ENCODE measurements around the gene UBTD2.
A peak's percentile ranks its signal among the peaks of the same experiment; 100 is the strongest.
"Not testable (repeated sequence)": the region's sequence is repeated elsewhere in the genome, so short reads cannot be mapped to it uniquely, and the experiment has no call there.

UBTD2 gene

GRCh38 chr5:172283020-172283861, at the start of gene UBTD2:
Gene UBTD2 (minus strand): TSS chr5:172283764. CDS start chr5:172283665, 99 bp downstream.
- peak; percentile 49 to 62 for DNase-seq (ENCODE audit: low read depth in 1 of 2, low spot score in 1 of 2)

DNA sequence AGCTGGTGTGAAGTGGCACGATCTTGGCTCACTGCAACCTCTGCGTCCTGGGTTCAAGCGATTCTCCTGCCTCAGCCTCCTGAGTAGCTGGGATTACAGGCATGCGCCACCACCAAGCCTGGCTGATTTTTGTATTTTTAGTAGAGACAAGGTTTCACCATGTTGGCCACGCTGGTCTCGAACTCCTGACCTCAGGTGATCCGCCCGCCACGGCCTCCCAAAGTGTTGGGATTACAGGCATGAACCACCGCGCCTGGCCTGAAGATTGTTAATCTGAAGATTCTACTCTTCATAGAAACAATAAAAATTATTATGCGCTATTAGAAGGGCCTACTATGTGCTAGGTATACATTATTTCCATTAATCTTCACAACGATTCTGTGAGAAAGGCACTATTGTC, 43.3 kb upstream of the UBTD2 start:
- not testable (repeated sequence) for DNase-seq (ENCODE audit: low read depth in 1 of 2, low spot score in 1 of 2)

DNA sequence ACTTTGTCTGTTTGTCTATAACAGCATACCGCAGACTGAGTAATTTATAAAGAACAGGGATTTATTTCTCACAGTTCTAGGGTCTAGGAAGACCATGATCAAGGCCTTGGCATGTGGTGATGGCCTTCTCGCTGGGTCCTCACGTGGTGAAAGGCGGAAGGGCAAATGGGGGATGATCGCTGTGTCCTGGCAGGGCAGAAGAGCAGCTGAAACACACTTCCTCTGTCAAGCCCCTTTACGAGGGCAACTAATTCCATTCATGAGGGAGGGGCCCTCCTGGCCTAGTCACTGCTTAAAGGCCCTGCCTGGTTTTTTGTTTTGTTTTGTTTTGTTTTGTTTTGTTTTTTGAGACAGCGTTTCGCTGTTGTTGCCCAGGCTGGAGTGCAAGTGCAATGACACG, 41.9 kb upstream of the UBTD2 start:
- no peak for DNase-seq (ENCODE audit: low read depth in 1 of 2, low spot score in 1 of 2)

- DNase-seq (ENCODE audit: low read depth in 1 of 2, low spot score in 1 of 2) = no peak
Measured at GRCh38 chr5:172322028-172322965, 38.7 kb upstream of the UBTD2 start.

DNA sequence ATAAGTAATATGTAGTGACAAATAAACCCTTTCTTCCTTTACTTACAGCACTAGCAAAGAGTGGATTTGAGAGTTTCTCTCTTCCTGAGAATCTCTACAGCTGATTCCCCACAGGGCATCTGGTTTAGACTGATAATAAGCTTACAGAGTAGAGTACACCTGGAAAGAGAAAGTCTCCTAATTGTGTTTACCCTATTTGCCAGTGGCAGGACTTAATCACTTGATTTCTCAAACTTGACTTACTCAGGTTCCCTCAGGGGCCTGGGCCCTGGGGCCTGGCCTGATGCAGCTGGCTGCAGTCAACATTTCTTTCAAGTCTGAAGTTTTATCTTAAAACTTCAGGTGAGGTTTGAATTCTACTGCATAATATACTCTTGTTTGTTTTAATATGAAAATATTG, 38.0 kb upstream of the UBTD2 start:
- no peak for DNase-seq (ENCODE audit: low read depth in 1 of 2, low spot score in 1 of 2)

DNA sequence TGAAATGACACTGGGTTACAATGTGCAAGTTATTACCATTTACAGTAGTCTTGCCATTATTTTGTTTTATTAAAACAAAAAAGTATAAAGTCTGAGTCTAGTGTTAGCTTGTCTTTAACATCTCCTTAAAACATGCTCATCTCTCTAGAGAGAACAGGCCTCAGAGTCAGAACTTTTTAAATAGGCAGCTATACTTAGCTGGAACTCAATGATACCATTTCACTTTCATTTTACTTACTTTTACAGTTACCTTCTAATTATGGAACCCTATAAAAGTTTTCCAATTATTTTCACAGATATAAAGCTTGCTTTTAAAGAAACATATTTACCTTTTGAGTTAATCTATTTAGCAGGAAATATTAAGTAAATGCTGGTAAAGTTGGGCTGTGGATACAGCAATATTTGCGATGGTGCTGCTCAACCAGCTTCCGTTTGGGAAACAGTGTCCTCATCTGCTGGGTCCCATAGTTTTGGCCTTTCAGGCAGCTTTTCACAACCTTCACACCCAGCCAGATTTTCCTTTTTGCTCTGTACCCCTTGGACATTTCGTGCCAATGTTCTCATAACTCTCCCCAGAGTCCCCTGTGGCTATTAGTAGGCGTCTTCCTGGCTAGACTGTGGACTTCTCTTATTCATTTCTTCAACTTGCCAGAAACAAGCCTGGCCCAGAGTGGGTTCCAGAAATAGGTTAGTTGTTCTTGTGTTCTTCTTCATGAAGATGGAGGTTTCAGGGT, 36.3 kb upstream of the UBTD2 start:
- DNase-seq (ENCODE audit: low read depth in 1 of 2, low spot score in 1 of 2) = no peak

- DNase-seq (ENCODE audit: low read depth in 1 of 2, low spot score in 1 of 2) = no peak
Measured at GRCh38 chr5:172315587-172316493, 32.3 kb upstream of the UBTD2 start.

- no peak for DNase-seq (ENCODE audit: low read depth in 1 of 2, low spot score in 1 of 2)
Measured at GRCh38 chr5:172313915-172314314, 30.4 kb upstream of the UBTD2 start.

GRCh38 chr5:172312286-172312685, 28.7 kb upstream of the UBTD2 start:
- no peak for DNase-seq (ENCODE audit: low read depth in 1 of 2, low spot score in 1 of 2)

DNA sequence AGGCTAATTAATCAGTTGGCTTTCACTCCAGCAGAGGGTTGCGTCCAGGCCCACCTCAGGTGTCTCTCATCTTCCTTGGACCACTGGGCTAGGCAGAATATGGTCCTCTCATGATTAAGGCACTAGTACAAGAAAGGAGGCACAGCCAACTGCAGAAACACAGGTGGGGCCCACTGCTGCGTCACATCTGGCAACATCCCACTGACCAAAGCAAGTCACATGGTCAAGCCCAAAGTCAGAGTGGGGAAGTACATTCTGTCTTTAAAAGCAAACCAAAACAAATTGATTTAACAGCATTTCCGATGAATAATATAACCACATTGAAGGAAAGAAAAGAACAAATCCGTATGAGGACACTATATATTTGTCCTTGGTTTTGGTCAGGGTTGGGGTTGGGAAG, 28.0 kb upstream of the UBTD2 start:
- no peak for DNase-seq (ENCODE audit: low read depth in 1 of 2, low spot score in 1 of 2)

- no peak for DNase-seq (ENCODE audit: low read depth in 1 of 2, low spot score in 1 of 2)
Measured at GRCh38 chr5:172311026-172311425, 27.5 kb upstream of the UBTD2 start.

DNA sequence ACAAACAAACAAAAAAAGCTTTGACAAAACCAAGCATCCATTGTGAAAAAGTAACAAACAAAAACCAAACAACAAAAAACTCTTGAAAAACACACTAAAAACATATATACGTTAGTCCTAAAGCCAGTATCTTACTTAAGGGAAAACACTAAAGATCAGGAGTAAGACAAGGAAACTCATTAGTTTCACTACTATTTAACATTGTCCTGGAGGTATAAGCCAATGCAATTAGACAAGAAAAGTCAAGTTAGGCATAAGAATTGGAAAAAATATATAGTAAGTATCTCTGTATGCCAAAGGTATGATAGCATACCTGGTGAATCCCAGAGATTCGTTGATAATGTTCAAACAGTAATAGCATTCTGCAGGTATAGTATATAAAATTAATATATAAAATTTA, 21.8 kb upstream of the UBTD2 start:
- DNase-seq (ENCODE audit: low read depth in 1 of 2, low spot score in 1 of 2) = no peak

DNA sequence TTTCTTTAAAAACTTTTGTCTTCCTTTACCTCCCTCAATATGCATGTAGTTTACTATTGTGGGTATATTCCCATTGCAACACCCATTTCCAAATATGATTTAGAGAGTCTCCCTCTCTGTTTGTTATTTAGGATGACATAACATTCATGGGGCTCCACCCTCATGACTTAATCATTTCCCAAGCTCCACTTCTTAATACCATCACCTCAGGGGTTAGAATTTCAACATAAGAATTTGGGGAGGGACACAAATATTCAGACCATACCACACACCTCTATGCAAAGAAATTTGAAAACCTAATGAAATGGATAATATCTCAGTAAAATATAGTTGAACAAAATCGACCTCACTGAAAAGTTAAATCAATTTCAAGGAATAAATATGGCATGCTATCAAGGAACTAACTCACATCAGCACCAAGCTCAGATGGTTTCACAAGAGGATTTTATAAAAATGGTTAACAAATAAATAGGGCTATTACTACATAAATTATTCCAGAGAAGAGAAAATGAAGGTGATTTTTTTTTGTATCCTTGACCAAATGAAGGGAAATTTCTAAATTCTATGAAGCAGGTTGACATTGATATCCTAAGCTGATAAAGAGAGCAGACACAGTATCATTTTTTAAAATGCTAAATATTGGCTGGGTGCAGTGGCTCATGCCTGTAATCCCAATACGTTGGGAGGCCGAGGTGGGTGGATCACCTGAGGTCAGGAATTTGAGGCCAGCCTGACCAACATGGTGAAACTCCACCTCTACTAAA, 20.2 kb upstream of the UBTD2 start:
- no peak for DNase-seq (ENCODE audit: low read depth in 1 of 2, low spot score in 1 of 2)

GRCh38 chr5:172303162-172303561, 19.6 kb upstream of the UBTD2 start:
- no peak for DNase-seq (ENCODE audit: low read depth in 1 of 2, low spot score in 1 of 2)

- no peak for DNase-seq (ENCODE audit: low read depth in 1 of 2, low spot score in 1 of 2)
Measured at GRCh38 chr5:172302047-172302710, 18.6 kb upstream of the UBTD2 start.

- DNase-seq (ENCODE audit: low read depth in 1 of 2, low spot score in 1 of 2) = no peak
Measured at GRCh38 chr5:172299916-172300439, 16.4 kb upstream of the UBTD2 start.

DNA sequence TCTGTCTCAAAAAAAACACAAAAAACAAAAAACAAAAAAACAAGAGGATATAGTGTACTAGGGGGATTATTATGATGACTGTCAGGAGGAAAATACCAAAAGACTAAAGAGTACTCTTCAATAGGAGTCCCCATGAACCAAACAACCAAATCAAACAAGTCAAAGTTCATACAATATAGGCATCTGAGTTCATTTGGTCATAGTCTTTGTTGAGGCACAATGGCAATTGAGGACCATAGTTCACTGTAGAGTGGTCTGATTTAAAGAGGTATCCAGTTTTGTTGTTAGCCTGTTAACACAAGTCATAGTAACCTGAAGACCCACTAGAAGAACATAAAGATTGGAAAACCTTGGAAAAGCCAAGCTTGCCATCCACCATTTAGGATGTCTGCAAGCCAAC, 11.3 kb upstream of the UBTD2 start:
- no peak for DNase-seq (ENCODE audit: low read depth in 1 of 2, low spot score in 1 of 2)

- no peak for DNase-seq (ENCODE audit: low read depth in 1 of 2, low spot score in 1 of 2)
Measured at GRCh38 chr5:172293745-172294342, 10.3 kb upstream of the UBTD2 start.

Measured in activated T-helper 1 cell treated with anti-CD3 and anti-CD28 coated beads, Interleukin-2, amount 50 U/mL, for 16 hours (primary cell).